Vagina (tissue), 2 donors: ENCODE results near the gene FUT7.

Source experiments
- POLR2AphosphoS5 ChIP-seq, 2 donors: sonication (generic); formaldehyde crosslinking; IDR thresholded peaks; one replicate each; pipeline ENCODE4 v1.9.0; 2017; ENCODE audit warnings: antibody characterized with exemption in 2 of 2, mild to moderate bottlenecking in 2 of 2, low read depth in 1 of 2; ENCODE audit not compliant: insufficient read depth in 1 of 2
- TF ChIP-seq, protein P1 (sequence below), 3 experiments: fragments of 450-650 bp in 2 of 3; fragments of 200-600 bp in 1 of 3; sonication (generic) in 1 of 3; IDR thresholded peaks; one replicate each; pipeline ENCODE4 v1.5.1; 2017 to 2019; ENCODE audit warnings: antibody characterized with exemption in 3 of 3, mild to moderate bottlenecking in 2 of 3, moderate library complexity in 2 of 3

GRCh38 chr9:137054932-137055384 is 23.1 kb upstream of the FUT7 start:
- TF ChIP-seq, protein P1, sequence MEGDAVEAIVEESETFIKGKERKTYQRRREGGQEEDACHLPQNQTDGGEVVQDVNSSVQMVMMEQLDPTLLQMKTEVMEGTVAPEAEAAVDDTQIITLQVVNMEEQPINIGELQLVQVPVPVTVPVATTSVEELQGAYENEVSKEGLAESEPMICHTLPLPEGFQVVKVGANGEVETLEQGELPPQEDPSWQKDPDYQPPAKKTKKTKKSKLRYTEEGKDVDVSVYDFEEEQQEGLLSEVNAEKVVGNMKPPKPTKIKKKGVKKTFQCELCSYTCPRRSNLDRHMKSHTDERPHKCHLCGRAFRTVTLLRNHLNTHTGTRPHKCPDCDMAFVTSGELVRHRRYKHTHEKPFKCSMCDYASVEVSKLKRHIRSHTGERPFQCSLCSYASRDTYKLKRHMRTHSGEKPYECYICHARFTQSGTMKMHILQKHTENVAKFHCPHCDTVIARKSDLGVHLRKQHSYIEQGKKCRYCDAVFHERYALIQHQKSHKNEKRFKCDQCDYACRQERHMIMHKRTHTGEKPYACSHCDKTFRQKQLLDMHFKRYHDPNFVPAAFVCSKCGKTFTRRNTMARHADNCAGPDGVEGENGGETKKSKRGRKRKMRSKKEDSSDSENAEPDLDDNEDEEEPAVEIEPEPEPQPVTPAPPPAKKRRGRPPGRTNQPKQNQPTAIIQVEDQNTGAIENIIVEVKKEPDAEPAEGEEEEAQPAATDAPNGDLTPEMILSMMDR (IDR thresholded peaks at IDR 0.05): no peak
- no peak for TF ChIP-seq POLR2AphosphoS5 (IDR thresholded peaks at IDR 0.05; ENCODE audit: insufficient read depth in 1 of 2, low read depth in 1 of 2)
